Stimulated activated CD4-positive, alpha-beta T cell treated with anti-CD3 and anti-CD28 coated beads, Interleukin-4, amount 100 ng/mL, for 48 hours (primary cell): ENCODE data around the gene NFATC1.

Experiments used
- DNase-seq, 2 donors: peaks; one replicate each; pipeline ENCODE4 v3.0.0-alpha.2; 2020; ENCODE audit warnings: low read depth in 2 of 2

The NFATC1 gene

GRCh38 chr18:79572093-79572780 lies 176.5 kb downstream of the NFATC1 start:
- DNase-seq = no peak

GRCh38 chr18:79572848-79573451 lies 177.2 kb downstream of the NFATC1 start:
- DNase-seq = no peak

- no peak for DNase-seq
Measured at GRCh38 chr18:79573921-79574491, 178.3 kb downstream of the NFATC1 start.

GRCh38 chr18:79574938-79575525 lies 179.3 kb downstream of the NFATC1 start:
- no peak for DNase-seq

DNA sequence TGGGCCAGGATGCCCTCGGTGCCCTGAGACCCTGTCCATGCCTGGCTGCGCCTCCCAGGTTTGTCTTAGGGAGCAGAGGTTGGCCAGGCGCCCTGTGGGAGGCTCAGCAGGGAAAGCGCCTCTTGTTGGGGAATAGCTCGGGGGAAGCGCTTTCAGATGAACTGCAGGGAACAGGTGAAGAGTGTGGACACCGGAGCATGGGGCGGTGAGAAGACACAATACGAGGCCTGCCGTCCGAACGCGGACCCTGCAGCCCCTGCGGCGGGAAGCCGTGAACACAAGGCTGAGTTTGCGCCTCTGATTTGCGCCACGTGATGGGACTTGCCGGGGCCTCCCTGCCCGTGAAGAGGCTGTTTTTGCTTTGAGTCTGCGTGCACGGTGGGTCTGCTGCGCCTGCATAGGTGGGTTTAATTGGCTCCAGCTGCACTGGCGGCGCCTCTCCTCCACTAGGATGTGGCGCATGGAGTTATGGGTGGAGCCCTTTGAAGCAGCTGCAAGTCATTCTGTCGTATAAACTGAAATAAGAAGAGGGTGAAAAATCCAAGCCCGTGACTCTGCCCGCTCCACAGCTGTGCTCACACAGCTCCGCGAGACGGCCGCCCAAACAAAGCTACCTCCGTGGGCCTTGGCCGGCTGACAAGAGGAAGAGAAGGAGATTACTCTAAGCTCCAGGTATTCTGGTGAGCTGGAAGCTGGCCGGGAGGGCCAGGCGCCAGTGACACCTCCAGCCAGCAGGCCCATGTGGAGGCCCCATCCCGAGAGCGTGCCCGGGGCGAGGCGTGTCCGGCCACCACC lies 180.4 kb downstream of the NFATC1 start:
- DNase-seq = no peak

DNA sequence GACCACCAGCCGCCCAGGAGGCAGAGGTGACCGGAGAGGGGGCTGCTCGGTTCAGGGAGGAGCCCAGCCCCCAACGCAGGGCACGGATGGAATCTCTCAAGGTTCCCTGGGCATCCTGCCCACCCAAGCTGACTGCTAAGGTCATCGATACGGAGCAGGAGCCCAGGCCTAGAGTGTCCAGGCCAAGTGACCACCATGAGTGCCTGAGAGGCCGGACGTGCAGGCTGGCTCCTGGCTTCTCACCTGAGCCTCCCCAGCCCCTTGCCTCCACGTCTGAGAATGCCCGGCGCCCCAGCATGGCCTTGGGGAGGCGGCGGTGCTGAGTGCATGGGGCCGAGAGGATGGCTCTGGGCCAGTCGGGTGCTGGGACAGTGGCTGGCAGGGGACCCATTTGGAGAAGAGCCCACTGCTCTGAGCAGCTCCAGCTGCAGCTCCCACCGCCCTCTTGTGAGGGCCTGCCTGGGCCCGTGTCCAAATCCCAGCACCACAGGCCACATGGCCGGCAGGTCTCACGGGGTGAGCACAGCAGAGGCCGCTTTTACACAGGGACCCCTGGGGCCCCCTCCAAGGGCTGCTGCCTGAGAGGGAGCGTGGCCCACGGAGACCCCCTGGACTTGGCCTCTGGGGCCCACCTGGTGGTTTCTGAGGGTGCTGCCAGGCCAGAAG lies 181.1 kb downstream of the NFATC1 start:
- DNase-seq = no peak

- no peak for DNase-seq
Measured at GRCh38 chr18:79577451-79578395, 182.0 kb downstream of the NFATC1 start.

GRCh38 chr18:79578396-79579260 lies 182.9 kb downstream of the NFATC1 start:
- no peak for DNase-seq
